GM18867 (cell line): ENCODE measurements around the gene GRIA4.
"Not testable (repeated sequence)": the region's sequence is repeated elsewhere in the genome, so short reads cannot be mapped to it uniquely, and the experiment has no call there.

Source experiments
- ATAC-seq: cut with Tn5 transposase; IDR thresholded peaks from one replicate; pipeline ENCODE4 v1.9.1; 2021; ENCODE audit warnings: mild to moderate bottlenecking, moderate library complexity; ENCODE audit not compliant: unreplicated experiment

GRIA4 gene

GRCh38 chr11:105718641-105719040 lies 108.8 kb downstream of the GRIA4 start:
- no peak for ATAC-seq

- peak; percentile 82 for ATAC-seq
These were observed 109.4 kb downstream of the GRIA4 start for GRCh38 chr11:105719073-105719822.

- ATAC-seq: no peak
These were observed 110.2 kb downstream of the GRIA4 start for GRCh38 chr11:105720096-105720495.

DNA sequence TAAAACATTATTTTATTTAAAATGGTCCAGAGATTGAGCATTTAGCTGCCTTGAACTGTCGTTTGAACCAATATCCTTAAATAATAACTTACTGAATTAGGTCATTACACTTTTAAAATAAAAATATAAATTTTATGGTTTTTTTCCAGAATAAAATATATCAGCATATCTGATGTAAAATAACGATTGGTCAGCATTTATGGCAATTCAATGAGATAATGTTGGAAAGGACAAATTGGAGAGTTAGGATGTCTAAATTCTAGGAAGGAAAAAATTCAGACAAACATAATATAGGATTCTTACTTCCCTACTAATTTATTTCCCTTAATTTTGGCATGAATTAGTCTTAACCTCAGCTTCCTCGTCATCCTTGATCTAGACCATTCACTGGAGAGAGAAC lies 113.4 kb downstream of the GRIA4 start:
- ATAC-seq: no peak

GRCh38 chr11:105732611-105733010 lies 122.7 kb downstream of the GRIA4 start:
- ATAC-seq: no peak

DNA sequence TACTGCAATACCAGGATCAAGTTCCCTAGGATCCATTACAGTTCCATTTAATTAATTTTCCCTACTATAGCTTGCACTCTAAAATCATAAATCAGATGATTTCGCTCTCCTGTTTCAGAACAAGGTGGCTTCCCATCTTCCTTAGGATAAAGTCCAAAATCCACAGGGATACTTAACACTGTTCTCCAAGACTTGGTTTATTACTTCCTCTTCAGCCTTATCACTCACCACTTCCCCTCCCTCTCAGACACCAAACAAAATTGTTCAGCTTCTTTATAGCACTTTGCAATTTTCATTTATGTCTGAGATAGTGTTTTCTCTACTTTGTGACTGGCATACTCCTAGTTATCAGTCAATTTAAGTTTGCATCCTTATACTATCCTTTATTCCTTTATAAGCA lies 124.6 kb downstream of the GRIA4 start:
- no peak for ATAC-seq

DNA sequence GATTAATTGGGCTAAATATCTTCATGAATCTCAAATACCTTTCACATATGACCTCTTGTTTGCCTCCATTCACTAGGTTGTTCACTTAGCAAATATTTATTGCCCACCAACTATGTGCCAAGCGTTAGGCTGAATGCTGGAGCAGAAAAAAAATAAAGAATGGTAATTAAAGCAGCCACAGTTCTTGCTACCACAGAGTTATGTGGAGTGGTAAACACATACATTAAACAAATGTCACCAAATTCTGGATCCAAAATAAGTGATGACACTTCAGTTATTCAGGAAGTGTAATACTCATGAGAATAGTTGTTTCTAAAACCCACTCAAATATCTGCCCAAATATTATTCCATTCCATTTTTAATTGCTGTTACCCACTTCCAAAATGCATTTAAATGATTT lies 128.4 kb downstream of the GRIA4 start:
- no peak for ATAC-seq

- ATAC-seq: no peak
These were observed 129.3 kb downstream of the GRIA4 start for GRCh38 chr11:105738986-105739795.

- peak; percentile 96 for ATAC-seq
These were observed 130.5 kb downstream of the GRIA4 start for GRCh38 chr11:105740164-105740903.

- ATAC-seq: no peak
These were observed 131.7 kb downstream of the GRIA4 start for GRCh38 chr11:105741488-105742020.

DNA sequence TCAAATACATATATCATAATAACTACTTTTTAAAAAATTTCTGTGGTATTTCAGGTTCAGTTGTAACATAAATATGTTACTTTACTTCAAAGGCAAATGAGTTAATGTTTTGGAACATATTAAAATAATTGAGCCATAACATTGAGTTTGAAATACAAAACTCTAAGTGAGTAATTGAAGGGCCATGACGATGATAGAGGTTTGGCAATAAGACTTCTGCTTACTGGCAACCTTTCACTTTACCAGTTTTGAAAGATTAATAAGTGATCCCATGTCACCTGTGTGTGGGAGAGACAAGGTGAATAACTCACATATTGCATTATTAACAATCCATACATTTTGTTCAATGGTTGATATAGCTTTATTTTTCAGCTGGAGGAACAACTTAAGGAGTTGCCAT lies 144.4 kb downstream of the GRIA4 start:
- no peak for ATAC-seq

GRCh38 chr11:105754716-105755115 lies 144.8 kb downstream of the GRIA4 start:
- ATAC-seq: no peak

DNA sequence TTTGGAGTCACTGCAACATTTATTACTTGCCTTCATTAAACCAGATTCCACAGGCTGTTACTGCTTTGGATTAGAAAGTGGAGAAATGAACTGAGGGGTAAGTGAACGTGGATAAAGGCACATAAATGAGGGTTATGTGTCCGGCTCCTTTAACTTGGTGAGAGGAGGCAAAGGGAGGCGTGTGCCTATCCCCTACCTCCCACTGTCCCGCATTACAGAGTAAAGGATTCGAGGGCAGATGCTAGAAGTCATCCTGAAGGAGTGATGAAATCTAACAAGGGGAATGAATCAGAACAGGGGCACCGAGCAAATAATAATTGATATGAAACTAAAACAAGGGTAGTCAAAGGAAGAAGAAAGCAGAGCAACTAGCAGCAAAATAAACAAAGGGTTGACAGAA lies 147.2 kb downstream of the GRIA4 start:
- no peak for ATAC-seq

GRCh38 chr11:105763594-105763993 lies 153.7 kb downstream of the GRIA4 start:
- no peak for ATAC-seq

DNA sequence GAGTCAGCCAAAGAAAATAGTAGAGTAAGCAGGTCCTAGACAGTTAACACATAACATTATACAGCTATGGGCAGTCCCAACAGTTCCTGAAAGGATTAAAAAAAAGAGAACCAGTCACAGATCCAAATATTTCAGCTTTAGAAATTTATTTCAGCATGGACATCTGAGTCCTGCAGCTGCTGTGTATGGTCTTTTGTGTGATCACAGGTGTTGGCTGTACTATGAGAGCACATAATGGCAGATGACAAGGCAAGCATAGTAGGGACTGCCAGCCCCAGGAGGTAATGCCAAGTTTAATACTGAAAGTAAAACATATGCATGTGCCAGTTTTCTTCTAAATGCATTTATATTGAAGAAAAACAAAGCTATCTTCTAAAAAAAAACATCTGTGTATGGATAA lies 158.1 kb downstream of the GRIA4 start:
- no peak for ATAC-seq

GRCh38 chr11:105769627-105770026 lies 159.8 kb downstream of the GRIA4 start:
- ATAC-seq: no peak

- ATAC-seq: not testable (repeated sequence)
These were observed 163.6 kb downstream of the GRIA4 start for GRCh38 chr11:105773452-105773851.

- ATAC-seq: no peak
These were observed 165.0 kb downstream of the GRIA4 start for GRCh38 chr11:105774899-105775298.

GRCh38 chr11:105780781-105781525 lies 171.1 kb downstream of the GRIA4 start:
- ATAC-seq: no peak

DNA sequence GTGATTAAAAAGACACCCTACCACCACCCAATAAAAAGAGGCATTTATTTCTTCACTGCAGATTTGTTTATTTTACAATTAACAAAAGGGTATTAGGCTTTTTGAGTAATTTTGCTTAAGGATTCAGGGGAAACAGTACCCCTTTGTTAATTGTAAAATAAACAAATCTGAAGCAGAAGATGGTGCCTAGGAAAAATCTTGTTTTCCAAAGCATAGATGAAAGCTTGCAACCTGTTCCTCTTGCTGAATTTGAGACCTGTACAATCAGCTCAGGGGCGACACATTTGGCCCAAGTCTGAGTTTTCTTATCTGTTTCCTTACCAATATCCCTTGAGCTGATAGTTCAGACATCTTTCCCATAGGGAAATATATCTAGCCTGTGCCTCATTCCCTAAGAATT lies 171.9 kb downstream of the GRIA4 start:
- no peak for ATAC-seq

DNA sequence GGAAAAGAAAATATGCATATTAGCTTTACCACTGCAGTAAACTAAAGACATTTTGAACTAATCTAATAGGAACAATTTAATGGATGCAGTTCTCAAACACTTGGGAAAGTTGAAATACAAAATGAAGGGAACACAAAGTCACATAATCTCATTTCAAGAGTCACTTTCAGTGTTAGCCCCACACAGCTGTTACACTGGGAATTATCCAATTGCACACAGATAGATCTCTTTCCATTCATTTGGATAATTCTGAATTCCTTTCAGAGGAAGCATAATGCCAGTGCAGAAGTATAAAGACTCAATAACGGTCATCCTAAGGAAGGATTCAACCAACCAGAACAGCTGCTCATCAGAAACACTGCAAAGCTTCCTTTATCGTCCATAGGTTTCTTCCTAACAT lies 173.3 kb downstream of the GRIA4 start:
- ATAC-seq: no peak
